CD4-positive, alpha-beta T cell (primary cell): ENCODE measurements around the gene KLHDC3. TPM values are rescaled to one million over a fixed set of nuclear protein-coding genes. Genes with fewer than 3 reads are reported as not detected.

Experiments
- ATAC-seq: fragments of 200-7000 bp; cut with Tn5 transposase; one replicate; pipeline ENCODE4 v1.10.0; 2022; ENCODE audit warnings: mild to moderate bottlenecking; ENCODE audit not compliant: poor library complexity
- CTCF ChIA-PET: fragments of 350-600 bp; sonication (Branson Sonifier 250); formaldehyde crosslinking; loops from one replicate; lab custom pipeline; 2021; ENCODE audit warnings: antibody characterized with exemption, inconsistent platforms; lab: Charles Lee
- POLR2A ChIA-PET: fragments of 350-600 bp; sonication (Branson Sonifier 250); formaldehyde crosslinking; loops from one replicate; lab custom pipeline; 2021; ENCODE audit warnings: antibody characterized with exemption, inconsistent platforms; lab: Charles Lee
- DNase-seq, 14 experiments: peaks; one replicate each; pipeline ENCODE4 v3.0.0-alpha.2; 2013 to 2020; ENCODE audit warnings: mixed read lengths in 2 of 14
- H3K27ac ChIP-seq, 2 donors: one replicate each; pipeline versions ENCODE4 v1.5.1 to v1.7.0; 2013; ENCODE audit warnings: low read length in 2 of 2, low read depth in 1 of 2, mild to moderate bottlenecking in 1 of 2
- H3K27me3 ChIP-seq, 2 experiments: 1 replicate in 1 of 2; 2 replicates in 1 of 2; pipeline versions ENCODE4 v1.6.1 to v1.7.0; 2013; ENCODE audit warnings: low read length in 2 of 2, control low read depth in 1 of 2, mild to moderate bottlenecking in 1 of 2, moderate library complexity in 1 of 2; ENCODE audit not compliant: insufficient read depth in 2 of 2, control insufficient read depth in 1 of 2
- H3K36me3 ChIP-seq: one replicate; pipeline ENCODE4 v1.6.1; 2013; ENCODE audit warnings: low read length, control low read depth; ENCODE audit not compliant: insufficient read depth
- H3K4me1 ChIP-seq: one replicate; pipeline ENCODE4 v1.6.1; 2013; ENCODE audit warnings: low read length, control low read depth; ENCODE audit not compliant: insufficient read depth
- H3K4me3 ChIP-seq: one replicate; pipeline ENCODE4 v1.5.1; 2013; ENCODE audit warnings: mild to moderate bottlenecking, low read length, moderate library complexity
- H3K9me3 ChIP-seq, 2 experiments: 1 replicate in 1 of 2; 2 replicates in 1 of 2; pipeline versions ENCODE4 v1.6.1 to v1.7.0; 2013; ENCODE audit warnings: low read length in 2 of 2, mild to moderate bottlenecking in 2 of 2, control low read depth in 1 of 2, moderate library complexity in 1 of 2; ENCODE audit not compliant: control insufficient read depth in 1 of 2, insufficient read depth in 1 of 2
- H3K27ac Mint-ChIP-seq: one replicate; pipeline ENCODE4 v1.8.0; 2020; ENCODE audit warnings: mixed read lengths
- H3K27me3 Mint-ChIP-seq: one replicate; pipeline ENCODE4 v1.8.0; 2021; ENCODE audit warnings: mixed read lengths
- H3K36me3 Mint-ChIP-seq: one replicate; pipeline ENCODE4 v1.8.0; 2021; ENCODE audit warnings: low read depth, mixed read lengths
- H3K4me1 Mint-ChIP-seq: one replicate; pipeline ENCODE4 v1.8.0; 2021; ENCODE audit warnings: low read depth, mixed read lengths
- H3K4me3 Mint-ChIP-seq: one replicate; pipeline ENCODE4 v1.8.0; 2020; ENCODE audit warnings: mild to moderate bottlenecking, mixed read lengths
- H3K9me3 Mint-ChIP-seq: one replicate; pipeline ENCODE4 v1.8.0; 2020; ENCODE audit warnings: mixed read lengths
- CTCF ChIP-seq: fragments of 200-600 bp; IDR thresholded peaks from one replicate; pipeline ENCODE4 v1.8.0; 2022; ENCODE audit warnings: antibody characterized with exemption, mild to moderate bottlenecking
- intact Hi-C, 2 experiments: fragments of 100-400 bp; cut with DNase I in 1 of 2; cut with micrococcal nuclease in 1 of 2; formaldehyde crosslinking; loops; one replicate each; pipeline versions ENCODE4 v1.15.1 to v1.9.0; 2023 to 2025; cut with DNase I, micrococcal nuclease
- total RNA-seq, 174 experiments: library from RNA in 2 of 174; stranded (reverse) in 2 of 174; gene quantifications; one replicate each; pipeline ENCODE4 v1.2.3 and lab custom pipeline; 2021 to 2026

Gene KLHDC3
- total RNA-seq, 2 experiments from 2014 or later = 21.0 to 22.3 TPM

- H3K9me3 Mint-ChIP-seq = no peaks in the 10 kb centered on the region
- H3K4me1 Mint-ChIP-seq = peaks cover 52% of the 10 kb centered on the region
- intact Hi-C loops = loop anchor here (1.0 to 5.0 kb wide), 6 partner anchors 29 to 796 kb away; partner anchors contain the start of genes MRPS10 (in 1 of the 2), PEX6 (in 1 of the 2), PPP2R5D (in 1 of the 2) and SRF (in 1 of the 2)
- Histone ChIP-seq H3K4me1 (peaks cover 55% of the 10 kb centered on the region), H3K9me3 (no peaks in the 10 kb centered on the region), H3K27me3 (no peaks in the 10 kb centered on the region), H3K36me3 (peaks cover 61% of the 10 kb centered on the region), H3K4me3 (peak overlapping the region; percentile 86), H3K27ac (peak overlapping the region; percentile 51 to 59)
- peak overlapping the region; percentile 88 for H3K4me3 Mint-ChIP-seq
- DNase-seq = no peak
- TF ChIP-seq CTCF = no peak
- ATAC-seq = no peak
- ChIA-PET POLR2A (interaction anchor here (0.6 to 3.9 kb wide), 20 partner anchors 9 to 616 kb away, joined by 3 to 65 read pairs (median 4); partner anchors contain the start of genes BICRAL, CNPY3, CUL7 and CUL9), CTCF (interaction anchor here (0.8 to 0.9 kb wide), 2 partner anchors 34 to 41 kb away, joined by 3 read pairs; partner anchors contain the start of genes CUL7 and PEX6)
- peak overlapping the region; percentile 81 for H3K27ac Mint-ChIP-seq
- no peaks in the 10 kb centered on the region for H3K27me3 Mint-ChIP-seq
- H3K36me3 Mint-ChIP-seq = peaks cover 76% of the 10 kb centered on the region
Observed at GRCh38 chr6:43013097-43013842, 779 bp upstream of the KLHDC3 start.

GRCh38 chr6:43014434-43014909 lies 423 bp downstream of the KLHDC3 start:
- peak overlapping the region in 1 of 2 donors; percentile 40 for H3K27ac ChIP-seq
- intact Hi-C loops = loop anchor here (1.0 to 5.0 kb wide), 6 partner anchors 30 to 452 kb away; partner anchors contain the start of genes CNPY3 (in 1 of the 2), KLC4 (in 1 of the 2), MRPL2 (in 1 of the 2) and PPP2R5D (in 1 of the 2)
- Mint-ChIP-seq H3K9me3 (no peaks in the 10 kb centered on the region), H3K4me1 (peaks cover 63% of the 10 kb centered on the region), H3K27me3 (no peaks in the 10 kb centered on the region), H3K27ac (peak overlapping the region; percentile 81), H3K4me3 (peak overlapping the region; percentile 88), H3K36me3 (peaks cover 76% of the 10 kb centered on the region)
- ChIA-PET POLR2A (interaction anchor here (0.6 to 3.9 kb wide), 29 partner anchors 8 to 615 kb away, joined by 3 to 65 read pairs (median 4); partner anchors contain the start of genes BICRAL, CNPY3, CUL7 and GTPBP2), CTCF (interaction anchor here (0.8 to 1.7 kb wide), 5 partner anchors 30 to 129 kb away, joined by 3 to 7 read pairs (median 3); partner anchors contain the start of genes CUL7 and PPP2R5D)
- H3K4me3 ChIP-seq = peak overlapping the region; percentile 86
- TF ChIP-seq CTCF = no peak
- peaks cover 55% of the 10 kb centered on the region for H3K4me1 ChIP-seq
- peaks cover 61% of the 10 kb centered on the region for H3K36me3 ChIP-seq
- ATAC-seq = no peak
- H3K27me3 ChIP-seq = no peaks in the 10 kb centered on the region
- no peak for DNase-seq
- no peaks in the 10 kb centered on the region for H3K9me3 ChIP-seq

DNA sequence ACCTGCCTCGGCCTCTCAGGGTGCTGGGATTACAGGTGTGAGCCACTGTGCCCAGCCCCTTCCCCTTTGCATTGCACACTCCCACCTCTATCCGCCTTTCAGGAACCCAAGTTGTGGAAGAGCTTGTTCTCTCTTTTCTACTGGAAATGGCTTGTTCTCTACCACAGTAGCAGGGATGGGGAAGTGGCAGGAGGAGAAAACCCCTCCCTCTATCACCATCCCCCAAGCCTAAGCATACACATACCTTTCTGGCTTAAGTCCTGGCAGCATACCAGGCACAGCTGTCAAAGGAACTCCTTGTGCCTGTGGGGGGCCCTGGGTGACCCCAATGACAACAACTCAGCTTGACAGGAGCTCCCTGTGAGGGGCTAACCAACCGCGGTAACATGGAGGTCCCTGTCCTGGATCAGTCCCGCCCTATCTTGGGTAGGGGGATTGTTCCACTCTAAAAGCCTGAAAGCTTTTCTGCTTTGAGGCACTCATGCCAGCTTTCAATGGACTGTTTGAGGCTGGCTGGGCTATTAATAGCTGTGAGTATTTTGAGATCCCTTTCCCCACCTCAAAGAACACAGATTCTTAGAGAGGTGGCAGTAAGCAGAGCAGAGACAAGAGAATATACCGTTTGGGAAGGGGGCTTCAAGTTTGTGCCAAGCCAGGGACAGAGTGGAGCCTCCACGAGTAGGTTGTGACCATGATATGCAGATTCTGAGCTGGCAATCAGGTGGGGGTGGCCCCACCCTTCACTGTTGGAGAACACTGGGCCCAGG lies 2.3 kb downstream of the KLHDC3 start:
- H3K9me3 Mint-ChIP-seq = no peaks in the 10 kb centered on the region
- Histone ChIP-seq H3K4me3 (no peak overlapping the region), H3K27me3 (no peaks in the 10 kb centered on the region), H3K9me3 (no peaks in the 10 kb centered on the region), H3K36me3 (peaks cover 46% of the 10 kb centered on the region), H3K4me1 (peaks cover 63% of the 10 kb centered on the region), H3K27ac (no peak overlapping the region)
- H3K27ac Mint-ChIP-seq = peak overlapping the region; percentile 53
- no peaks in the 10 kb centered on the region for H3K27me3 Mint-ChIP-seq
- H3K36me3 Mint-ChIP-seq = peaks cover 72% of the 10 kb centered on the region
- ChIA-PET CTCF (interaction anchor here (0.6 to 1.7 kb wide), 2 partner anchors 37 to 128 kb away, joined by 3 to 7 read pairs; partner anchors contain the start of gene CUL7), POLR2A (interaction anchor here (1.2 to 3.9 kb wide), 3 partner anchors 32 to 87 kb away, joined by 5 to 37 read pairs (median 6); partner anchors contain the start of genes CNPY3, CUL7 and PPP2R5D)
- ATAC-seq (no peak), DNase-seq (no peak)
- H3K4me3 Mint-ChIP-seq = peak overlapping the region; percentile 56
- TF ChIP-seq CTCF = no peak
- peaks cover 63% of the 10 kb centered on the region for H3K4me1 Mint-ChIP-seq
- intact Hi-C loops = no loop called here
